GM12864 (cell line): ENCODE data around the gene DYNLT4.
A peak's percentile ranks its signal among the peaks of the same experiment; 100 is the strongest.
"Not testable (repeated sequence)": the region's sequence is repeated elsewhere in the genome, so short reads cannot be mapped to it uniquely, and the experiment has no call there.

Experiments
- DNase-seq: peaks from one replicate; pipeline ENCODE4 v3.0.0-alpha.2; 2011; ENCODE audit warnings: low read depth
- H3K4me3 ChIP-seq: 2 replicates; pipeline ENCODE4 v1.5.1; 2011; ENCODE audit warnings: mild to moderate bottlenecking, low read depth, low read length, control low read depth
- CTCF ChIP-seq: IDR thresholded peaks from 2 replicates; pipeline ENCODE4 v1.5.1; 2011; ENCODE audit warnings: low read depth, mild to moderate bottlenecking, moderate library complexity, low read length, control low read depth, inconsistent platforms; ENCODE audit errors: missing control alignments

Gene DYNLT4

GRCh38 chr1:44828841-44829440 is 21.8 kb upstream of the DYNLT4 start:
- no peak overlapping the region for H3K4me3 ChIP-seq
- no peak for DNase-seq
- no peak for TF ChIP-seq CTCF

DNA sequence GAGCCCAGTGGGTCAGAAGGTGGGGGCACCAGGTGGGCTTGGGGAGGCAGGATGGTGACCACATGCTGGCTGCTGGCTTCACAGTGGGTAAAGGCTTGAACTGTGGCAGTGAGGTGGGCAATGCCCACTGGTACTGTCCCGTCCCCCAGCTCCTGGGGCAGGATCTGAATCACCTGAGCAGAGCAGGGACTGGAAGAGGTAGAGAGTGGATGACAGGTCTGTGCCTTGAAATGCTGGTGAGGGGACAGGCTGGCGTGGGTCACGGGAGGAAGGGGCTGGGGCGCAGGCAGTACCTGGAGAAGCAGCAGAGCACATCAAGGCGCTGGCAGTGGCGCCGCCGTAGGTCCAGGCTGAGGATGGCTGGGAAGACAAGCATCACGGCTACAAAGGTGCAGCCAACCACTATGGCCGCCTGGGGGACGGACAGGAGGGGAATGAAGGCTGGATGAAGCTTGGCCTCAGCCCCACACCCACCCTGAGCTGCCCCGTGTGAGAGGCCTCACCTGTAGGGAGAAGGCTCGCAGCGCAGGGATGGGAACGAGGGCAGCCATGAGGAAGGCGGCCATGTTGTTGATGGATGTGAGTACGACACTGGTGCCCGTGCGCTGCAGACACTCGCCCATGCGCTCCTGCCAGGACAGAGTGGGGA is 21.0 kb upstream of the DYNLT4 start:
- DNase-seq = no peak
- TF ChIP-seq CTCF = no peak
- no peak overlapping the region for H3K4me3 ChIP-seq

GRCh38 chr1:44827197-44828002 is 20.2 kb upstream of the DYNLT4 start:
- DNase-seq = no peak
- TF ChIP-seq CTCF = peak; percentile 44
- H3K4me3 ChIP-seq = no peak overlapping the region

DNA sequence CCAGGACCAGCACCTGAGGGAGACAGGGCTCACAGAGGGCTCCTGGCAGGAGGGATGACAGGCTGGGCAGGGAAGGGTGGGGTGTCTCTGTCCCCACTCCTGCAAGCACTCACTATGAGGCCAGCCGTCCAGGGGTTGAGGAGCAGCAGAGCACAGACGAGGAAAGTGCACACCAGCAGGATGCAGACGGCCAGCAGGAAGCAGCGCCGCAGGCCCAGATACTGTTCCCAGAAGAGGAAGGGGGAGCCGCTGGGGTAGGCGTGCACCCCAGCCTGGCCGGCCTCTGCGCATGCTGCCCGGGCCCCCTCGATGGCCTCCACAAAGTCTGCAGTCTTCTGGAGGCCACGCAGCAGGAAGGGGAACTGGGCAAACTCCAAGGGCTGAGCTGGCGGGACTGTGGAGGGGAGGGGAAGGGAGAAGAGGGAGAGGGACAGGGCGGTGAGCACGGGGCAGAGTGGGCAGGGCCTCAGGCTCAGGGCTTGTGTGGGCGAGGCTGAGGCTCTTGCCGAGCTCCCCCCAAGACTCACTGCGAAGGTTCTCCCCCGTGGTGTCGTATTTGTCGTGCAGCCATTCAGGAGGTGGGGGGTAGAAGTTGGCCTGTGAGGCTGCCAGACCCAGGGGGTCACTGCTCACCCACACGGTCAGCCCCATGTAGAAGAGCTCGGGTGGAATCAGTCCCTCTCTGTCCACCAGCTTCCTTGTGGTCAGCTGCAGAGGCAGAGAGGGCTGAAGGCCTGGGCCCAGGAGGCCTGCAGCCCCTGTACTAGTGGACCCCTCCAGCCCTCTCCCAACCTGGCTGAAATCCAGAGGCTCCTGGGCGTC is 19.4 kb upstream of the DYNLT4 start:
- no peak for TF ChIP-seq CTCF
- no peak overlapping the region for H3K4me3 ChIP-seq
- DNase-seq = no peak

DNA sequence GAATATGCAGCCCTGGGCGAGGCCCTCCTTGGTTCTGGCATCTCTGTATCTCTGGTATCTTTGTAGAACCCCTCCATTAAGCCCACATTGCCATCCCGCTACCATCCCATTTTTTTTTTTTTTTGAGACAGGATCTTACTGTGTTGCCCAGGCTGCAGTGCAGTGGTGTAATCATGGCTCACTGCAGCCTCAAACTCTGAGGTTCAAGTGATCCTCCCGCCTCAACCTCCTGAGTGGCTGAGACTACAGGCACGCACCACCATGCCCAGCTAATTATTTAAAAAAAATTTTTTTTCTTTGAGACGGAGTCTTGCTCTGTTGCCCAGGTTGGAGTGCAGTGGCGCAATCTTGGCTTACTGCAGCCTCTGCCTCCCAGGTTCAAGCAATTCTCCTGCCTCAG is 17.2 kb upstream of the DYNLT4 start:
- not testable (repeated sequence) for H3K4me3 ChIP-seq, DNase-seq

DNA sequence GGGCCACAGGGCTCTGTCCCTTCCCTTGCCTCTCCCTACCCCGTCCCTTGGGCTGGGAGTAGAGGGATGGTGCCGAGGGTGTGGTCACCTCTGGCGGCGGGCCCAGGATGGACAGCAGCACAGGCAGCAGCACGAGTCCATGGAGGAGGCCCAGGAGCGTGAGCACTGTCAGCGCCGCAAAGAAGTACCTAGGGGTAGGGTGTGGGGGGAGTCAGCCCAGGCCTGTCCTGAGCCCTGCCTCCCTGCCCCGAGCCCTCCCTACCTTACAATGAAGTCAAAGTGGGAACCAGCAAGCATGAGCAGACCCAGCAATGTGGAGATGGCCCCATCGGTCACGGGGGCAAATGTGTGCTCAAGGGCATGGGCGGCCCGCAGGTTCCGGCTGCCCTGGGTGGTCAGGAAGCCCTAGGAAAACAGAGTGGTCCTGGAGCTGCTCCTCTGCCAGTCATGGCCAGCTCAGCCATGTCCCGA is 15.9 kb upstream of the DYNLT4 start:
- TF ChIP-seq CTCF = no peak
- no peak overlapping the region for H3K4me3 ChIP-seq
- no peak for DNase-seq

- no peak for TF ChIP-seq CTCF
- no peak overlapping the region for H3K4me3 ChIP-seq
- no peak for DNase-seq
Observed at GRCh38 chr1:44822131-44822701, 15.1 kb upstream of the DYNLT4 start.
